Activated CD4-positive, CD25-positive, alpha-beta regulatory T cell (primary cell): ENCODE data around the gene EXD3.
"Not testable (repeated sequence)": the region's sequence is repeated elsewhere in the genome, so short reads cannot be mapped to it uniquely, and the experiment has no call there.

Source experiments
- DNase-seq, 4 experiments: peaks; one replicate each; lab custom pipeline; 2025; lab: John Stamatoyannopoulos, UW

Gene EXD3

DNA sequence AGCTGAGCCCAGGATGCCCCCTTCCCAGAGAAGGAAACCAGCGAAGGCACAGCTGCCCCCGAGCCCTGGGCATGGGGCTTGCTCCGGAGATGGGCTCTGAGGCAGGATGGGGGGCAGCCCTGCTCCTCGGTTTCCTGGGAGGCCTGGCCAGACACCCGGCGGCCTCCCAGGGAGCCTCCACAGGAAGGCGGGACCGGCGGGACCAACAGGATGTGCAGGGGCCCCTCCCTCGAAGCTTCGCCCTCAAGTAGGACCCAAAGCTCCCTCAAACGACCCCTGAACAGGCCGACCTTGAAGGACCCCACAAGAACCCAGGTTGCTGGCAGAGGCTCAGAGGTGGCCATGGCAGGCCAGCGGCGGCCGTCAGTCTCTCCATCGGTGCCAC lies 11.7 kb downstream of the EXD3 start:
- DNase-seq = no peak

GRCh38 chr9:137410891-137411249 lies 12.1 kb downstream of the EXD3 start:
- no peak for DNase-seq

DNA sequence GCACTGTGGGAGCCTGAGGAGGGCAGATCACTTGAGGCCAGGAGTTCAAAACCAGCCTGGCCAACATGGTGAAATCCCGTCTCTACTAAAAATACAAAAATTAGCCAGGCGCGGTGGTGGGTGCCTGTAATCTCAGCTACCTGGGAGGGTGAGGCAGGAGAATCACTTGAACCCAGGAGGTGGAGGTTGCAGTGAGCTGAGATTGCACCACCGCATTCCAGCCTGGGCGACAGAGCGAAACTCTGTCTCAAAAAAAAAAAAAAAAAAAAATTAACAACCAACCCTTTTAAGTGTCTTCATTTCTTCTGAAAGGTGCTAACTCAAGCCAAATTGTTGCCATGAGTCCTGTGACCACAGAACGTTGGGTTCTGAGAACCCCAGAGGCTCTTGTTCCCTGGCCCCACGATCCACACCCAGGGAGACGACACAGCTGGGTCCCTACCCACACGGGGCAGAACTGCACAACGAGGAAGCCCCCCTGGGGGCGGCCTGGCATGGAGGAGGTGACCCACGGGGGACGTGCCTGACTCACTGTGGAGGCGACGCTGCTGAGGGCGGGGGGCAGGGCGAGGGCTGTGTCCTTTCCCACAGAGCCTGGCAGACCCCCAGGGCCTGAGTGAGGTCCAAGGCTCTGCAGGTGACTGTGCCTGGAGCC lies 12.6 kb downstream of the EXD3 start:
- DNase-seq = not testable (repeated sequence)

- DNase-seq = no peak
These were observed 13.4 kb downstream of the EXD3 start for GRCh38 chr9:137409515-137409914.

GRCh38 chr9:137408651-137409405 lies 14.1 kb downstream of the EXD3 start:
- DNase-seq = no peak

- no peak for DNase-seq
These were observed 15.2 kb downstream of the EXD3 start for GRCh38 chr9:137407590-137408300.

GRCh38 chr9:137406876-137407589 lies 15.9 kb downstream of the EXD3 start:
- DNase-seq = peak; percentile 51 to 71 (median 58)

GRCh38 chr9:137406085-137406760 lies 16.7 kb downstream of the EXD3 start:
- no peak for DNase-seq

DNA sequence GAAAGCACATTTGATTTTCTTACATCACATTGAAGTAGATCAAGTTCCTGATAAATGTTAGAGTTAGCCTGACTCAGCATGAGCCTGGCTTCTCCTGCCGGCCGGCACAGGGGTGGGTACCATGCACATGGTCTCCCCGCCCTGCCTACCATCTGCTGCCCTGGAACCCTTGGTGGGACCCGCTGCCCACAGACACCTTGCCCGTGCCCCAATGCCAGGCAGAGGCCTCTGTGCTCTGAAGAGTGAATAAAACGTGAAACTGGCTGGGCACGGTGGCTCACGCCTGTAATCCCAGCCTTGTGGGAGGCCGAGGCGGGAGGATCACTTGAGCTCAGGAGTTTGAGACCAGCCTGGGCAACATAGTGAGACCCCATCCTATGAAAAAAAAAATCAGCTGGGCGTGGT lies 17.3 kb downstream of the EXD3 start:
- no peak for DNase-seq

GRCh38 chr9:137404961-137405567 lies 17.9 kb downstream of the EXD3 start:
- no peak for DNase-seq

GRCh38 chr9:137403269-137403668 lies 19.7 kb downstream of the EXD3 start:
- no peak for DNase-seq

- DNase-seq = no peak
These were observed 20.2 kb downstream of the EXD3 start for GRCh38 chr9:137402746-137403145.

- no peak for DNase-seq
These were observed 24.1 kb downstream of the EXD3 start for GRCh38 chr9:137398561-137399468.

DNA sequence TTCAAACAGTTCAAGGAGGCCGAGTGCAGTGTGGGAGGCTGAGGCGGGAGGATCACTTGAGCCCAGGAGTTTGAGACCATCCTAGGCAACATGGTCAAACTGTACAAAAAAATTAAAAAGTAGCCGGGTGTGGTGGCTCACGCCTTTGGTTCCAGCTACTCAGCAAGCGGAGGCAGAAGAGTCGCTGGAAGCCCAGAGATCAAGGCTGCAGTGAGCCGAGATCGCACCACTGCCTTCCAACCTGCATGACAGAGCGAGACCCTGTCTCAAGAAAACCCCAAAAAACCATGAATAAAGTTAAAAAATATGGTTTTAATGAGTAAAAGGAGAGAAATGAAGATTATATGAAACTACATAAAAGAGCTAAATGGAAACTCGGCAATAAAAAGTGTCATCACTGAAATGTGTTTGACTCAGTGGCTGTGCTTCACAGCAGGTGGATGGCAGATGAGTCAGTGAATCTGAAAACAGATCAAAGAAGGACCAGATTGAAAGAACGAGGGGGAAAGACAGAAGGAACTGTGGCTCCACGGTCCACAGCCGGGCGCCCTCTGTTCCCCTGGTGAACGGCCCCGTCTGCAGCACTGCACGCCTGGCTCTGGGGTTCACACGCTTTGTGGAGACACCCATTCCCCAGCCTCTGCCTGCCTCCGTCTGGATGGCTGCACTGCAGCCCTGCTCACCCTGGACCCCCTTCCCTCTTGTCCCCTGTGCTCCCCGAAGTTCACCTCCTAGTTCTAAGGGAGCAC lies 25.1 kb downstream of the EXD3 start:
- peak in 2 of 4 experiments; percentile 17 to 20 for DNase-seq

GRCh38 chr9:137396634-137397367 lies 26.2 kb downstream of the EXD3 start:
- DNase-seq = no peak

DNA sequence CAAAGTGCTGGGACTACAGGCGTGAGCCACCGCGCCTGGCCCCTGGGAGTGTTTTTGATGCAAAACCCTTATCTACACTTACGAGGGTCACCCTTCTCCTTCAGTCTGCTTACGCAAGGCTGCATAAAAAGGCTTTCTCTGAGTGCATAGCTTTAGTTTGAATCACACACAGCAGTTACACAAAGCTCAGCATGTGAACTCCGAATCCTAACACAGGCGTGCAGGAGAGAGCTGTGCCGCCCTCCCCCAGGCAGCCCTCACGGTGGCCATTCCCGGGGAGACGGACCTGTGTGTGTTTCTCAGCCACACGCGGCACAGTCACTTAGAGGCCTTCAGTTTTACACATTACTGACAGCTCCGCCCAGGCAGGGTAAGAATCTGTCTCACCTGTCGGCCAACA lies 26.7 kb downstream of the EXD3 start:
- DNase-seq = no peak

- DNase-seq = no peak
These were observed 27.3 kb downstream of the EXD3 start for GRCh38 chr9:137395666-137396010.

DNA sequence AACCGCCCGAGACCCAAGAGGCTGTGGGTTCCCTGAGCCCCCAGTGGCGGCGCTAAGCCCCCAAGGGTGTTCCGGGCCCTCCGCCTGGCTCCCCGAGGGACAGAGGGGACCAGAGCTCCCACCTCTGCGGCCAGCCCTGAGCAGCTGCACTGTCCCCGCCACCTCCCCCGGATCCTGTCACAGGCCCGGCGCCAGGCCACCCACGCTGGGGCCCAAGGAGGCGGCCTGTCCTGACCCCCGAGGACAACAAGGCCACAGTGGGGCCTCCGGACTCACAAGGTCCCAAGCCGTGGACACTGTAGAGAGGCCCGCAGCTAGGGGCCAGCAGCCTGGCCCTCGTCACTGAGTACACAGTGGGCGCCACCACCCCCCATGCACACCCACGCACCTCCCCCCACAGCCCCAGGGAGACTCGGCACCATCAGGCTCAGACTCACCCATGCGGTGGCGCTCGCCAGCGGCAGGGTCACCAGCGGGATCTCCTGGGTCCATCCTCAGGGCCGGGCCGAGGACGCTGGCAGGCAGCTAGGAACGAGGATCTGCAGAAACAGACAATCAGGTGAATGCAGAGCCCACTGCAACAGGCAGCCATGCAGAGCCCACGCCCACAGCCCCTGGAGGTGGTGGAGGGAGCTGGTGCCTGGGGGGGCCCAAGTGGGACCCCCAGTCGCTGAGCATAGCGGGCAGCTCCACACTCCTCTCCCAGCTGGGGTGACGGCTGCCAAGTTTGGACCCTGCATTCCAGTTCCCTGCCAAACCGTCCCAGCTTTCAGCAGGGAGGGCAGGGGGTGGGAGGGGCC lies 27.9 kb downstream of the EXD3 start:
- no peak for DNase-seq
